HEK293T (cell line): ENCODE data around the gene CNTN6.

Source experiments
- ARNT ChIP-seq: fragments of 450-650 bp; IDR thresholded peaks from 2 replicates; pipeline ENCODE4 v1.6.1; 2017; ENCODE audit warnings: mild to moderate bottlenecking
- ELF4 ChIP-seq: fragments of 450-650 bp; IDR thresholded peaks from 2 replicates; pipeline ENCODE4 v1.6.1; 2017; ENCODE audit warnings: antibody characterized with exemption
- FOXA1 ChIP-seq: fragments of 450-650 bp; IDR thresholded peaks from 2 replicates; pipeline ENCODE4 v1.6.1; 2016; ENCODE audit warnings: mild to moderate bottlenecking
- FOXK2 ChIP-seq: fragments of 450-650 bp; IDR thresholded peaks from 2 replicates; pipeline ENCODE4 v1.6.1; 2016; ENCODE audit warnings: mild to moderate bottlenecking
- HDGF ChIP-seq: fragments of 450-650 bp; IDR thresholded peaks from 2 replicates; pipeline ENCODE4 v1.6.1; 2017; ENCODE audit warnings: antibody characterized with exemption, borderline replicate concordance
- LEF1 ChIP-seq: fragments of 450-650 bp; IDR thresholded peaks from 2 replicates; pipeline ENCODE4 v1.6.1; 2017; ENCODE audit warnings: mild to moderate bottlenecking, borderline replicate concordance
- NFRKB ChIP-seq: fragments of 450-650 bp; IDR thresholded peaks from 2 replicates; pipeline ENCODE4 v1.6.1; 2016; ENCODE audit warnings: mild to moderate bottlenecking, moderate library complexity
- SP1 ChIP-seq: fragments of 450-650 bp; IDR thresholded peaks from 2 replicates; pipeline ENCODE4 v1.6.1; 2017
- SUZ12 ChIP-seq: fragments of 450-650 bp; IDR thresholded peaks from 2 replicates; pipeline ENCODE4 v1.6.1; 2016; ENCODE audit warnings: mild to moderate bottlenecking
- TF ChIP-seq, protein P1 (sequence below): fragments of 450-650 bp; IDR thresholded peaks from 2 replicates; pipeline ENCODE4 v1.6.1; 2016

DNA sequence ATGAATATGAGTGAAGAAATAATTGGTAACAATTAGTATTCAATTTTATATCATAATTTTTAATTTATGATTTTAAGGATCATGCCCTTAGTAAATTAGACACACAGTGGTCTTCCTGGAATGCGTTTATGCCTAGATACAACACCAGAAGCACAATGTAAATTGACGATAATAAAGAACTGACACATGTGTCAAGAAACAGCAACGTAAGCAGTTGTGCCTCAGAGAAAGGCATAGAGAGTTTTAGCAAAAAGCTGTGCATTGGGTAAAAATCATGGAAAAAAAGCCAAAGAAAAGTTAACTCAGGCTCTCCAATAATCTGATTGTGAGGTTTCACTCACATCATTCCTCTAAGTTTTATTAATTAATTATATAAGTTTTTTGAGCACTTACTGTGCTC, 37.0 kb upstream of the CNTN6 start:
- TF ChIP-seq ELF4 (no peak), SP1 (no peak), ARNT (no peak), FOXA1 (no peak), LEF1 (no peak), HDGF (no peak), NFRKB (no peak), SUZ12 (no peak), FOXK2 (no peak)
- TF ChIP-seq, protein P1, sequence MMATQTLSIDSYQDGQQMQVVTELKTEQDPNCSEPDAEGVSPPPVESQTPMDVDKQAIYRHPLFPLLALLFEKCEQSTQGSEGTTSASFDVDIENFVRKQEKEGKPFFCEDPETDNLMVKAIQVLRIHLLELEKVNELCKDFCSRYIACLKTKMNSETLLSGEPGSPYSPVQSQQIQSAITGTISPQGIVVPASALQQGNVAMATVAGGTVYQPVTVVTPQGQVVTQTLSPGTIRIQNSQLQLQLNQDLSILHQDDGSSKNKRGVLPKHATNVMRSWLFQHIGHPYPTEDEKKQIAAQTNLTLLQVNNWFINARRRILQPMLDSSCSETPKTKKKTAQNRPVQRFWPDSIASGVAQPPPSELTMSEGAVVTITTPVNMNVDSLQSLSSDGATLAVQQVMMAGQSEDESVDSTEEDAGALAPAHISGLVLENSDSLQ, result no peak
